HAP-1 (cell line): ENCODE data around the gene PLEKHG4B.
"Not testable (repeated sequence)": the region's sequence is repeated elsewhere in the genome, so short reads cannot be mapped to it uniquely, and the experiment has no call there.

Source experiments
- DNase-seq, 2 experiments: peaks; one replicate each; pipeline ENCODE4 v3.0.0-alpha.2; 2016 to 2020; ENCODE audit warnings: low spot score in 2 of 2
- H3K27me3 ChIP-seq: fragments of 250-450 bp; sonication (Bioruptor Pico); 2 replicates; pipeline ENCODE4 v1.5.1; 2020; ENCODE audit warnings: low read depth, mild to moderate bottlenecking, moderate library complexity
- H3K36me3 ChIP-seq: fragments of 250-450 bp; sonication (Bioruptor Pico); replicated peaks from 2 replicates; pipeline ENCODE4 v1.5.1; 2020; ENCODE audit warnings: mild to moderate bottlenecking
- H3K4me1 ChIP-seq: fragments of 250-450 bp; sonication (Bioruptor Pico); 2 replicates; pipeline ENCODE4 v1.5.1; 2020; ENCODE audit warnings: mild to moderate bottlenecking
- H3K4me3 ChIP-seq: fragments of 250-450 bp; sonication (Bioruptor Pico); 2 replicates; pipeline ENCODE4 v1.5.1; 2020; ENCODE audit warnings: mild to moderate bottlenecking, moderate library complexity
- H3K9me3 ChIP-seq: fragments of 250-450 bp; sonication (Bioruptor Pico); 2 replicates; pipeline ENCODE4 v1.5.1; 2020; ENCODE audit warnings: mild to moderate bottlenecking, moderate library complexity
- in situ Hi-C: fragments of 300-500 bp; cut with MboI; formaldehyde crosslinking; loops from 3 replicates; pipeline ENCODE4 v1.14.3; 2020; ENCODE audit warnings: low sequenced_read_pairs, inconsistent platforms, mixed read lengths

PLEKHG4B gene

GRCh38 chr5:95241-95980 is 3.4 kb downstream of the PLEKHG4B start:
- no peak for DNase-seq
- Histone ChIP-seq H3K4me3 (no peak overlapping the region), H3K36me3 (peaks cover 9% of the 10 kb centered on the region), H3K4me1 (peaks cover 20% of the 10 kb centered on the region), H3K27me3 (no peaks in the 10 kb centered on the region), H3K9me3 (no peaks in the 10 kb centered on the region)
- in situ Hi-C loops = no loop called here

- no peaks in the 10 kb centered on the region for H3K9me3 ChIP-seq
- no peaks in the 10 kb centered on the region for H3K27me3 ChIP-seq
- peaks cover 9% of the 10 kb centered on the region for H3K36me3 ChIP-seq
- in situ Hi-C loops = no loop called here
- peaks cover 11% of the 10 kb centered on the region for H3K4me1 ChIP-seq
- DNase-seq = no peak
- no peak overlapping the region for H3K4me3 ChIP-seq
These were observed 5.2 kb downstream of the PLEKHG4B start for GRCh38 chr5:96976-97660.

GRCh38 chr5:99815-100214 is 7.8 kb downstream of the PLEKHG4B start:
- Histone ChIP-seq H3K4me1 (peaks cover 10% of the 10 kb centered on the region), H3K4me3 (no peak overlapping the region), H3K9me3 (no peaks in the 10 kb centered on the region), H3K36me3 (peaks cover 7% of the 10 kb centered on the region), H3K27me3 (no peaks in the 10 kb centered on the region)
- DNase-seq = peak in 1 of 2 experiments; percentile 83
- in situ Hi-C loops = no loop called here

- H3K4me1 ChIP-seq = peaks cover 25% of the 10 kb centered on the region
- DNase-seq = no peak
These were observed 10.6 kb downstream of the PLEKHG4B start for GRCh38 chr5:102411-103043.

GRCh38 chr5:104106-104505 is 12.1 kb downstream of the PLEKHG4B start:
- in situ Hi-C loops, H3K9me3 ChIP-seq, DNase-seq, H3K4me3 ChIP-seq, H3K27me3 ChIP-seq, H3K36me3 ChIP-seq: not testable (repeated sequence)
- peaks cover 25% of the 10 kb centered on the region for H3K4me1 ChIP-seq

More at GRCh38 chr5:102411-103043, 10.6 kb downstream of the PLEKHG4B start:
- H3K9me3 ChIP-seq = no peaks in the 10 kb centered on the region
- in situ Hi-C loops = no loop called here
- H3K27me3 ChIP-seq = no peaks in the 10 kb centered on the region
- no peak overlapping the region for H3K4me3 ChIP-seq
- no peaks in the 10 kb centered on the region; the same call in 1 of the 2 replicates for H3K36me3 ChIP-seq

GRCh38 chr5:104778-105296 is 12.9 kb downstream of the PLEKHG4B start:
- DNase-seq = no peak
- Histone ChIP-seq H3K4me1 (peaks cover 19% of the 10 kb centered on the region), H3K27me3 (no peaks in the 10 kb centered on the region), H3K36me3 (no peaks in the 10 kb centered on the region; the same call in 1 of the 2 replicates), H3K9me3 (no peaks in the 10 kb centered on the region), H3K4me3 (no peak overlapping the region)
- in situ Hi-C loops = no loop called here

- no peaks in the 10 kb centered on the region for H3K27me3 ChIP-seq
- no peaks in the 10 kb centered on the region; the same call in 1 of the 2 replicates for H3K36me3 ChIP-seq
- H3K9me3 ChIP-seq = no peaks in the 10 kb centered on the region
- H3K4me3 ChIP-seq = no peak overlapping the region
- in situ Hi-C loops = no loop called here
- H3K4me1 ChIP-seq = peaks cover 18% of the 10 kb centered on the region
- DNase-seq = no peak
These were observed 13.6 kb downstream of the PLEKHG4B start for GRCh38 chr5:105504-106070.

- Histone ChIP-seq H3K9me3 (no peaks in the 10 kb centered on the region), H3K27me3 (no peaks in the 10 kb centered on the region), H3K4me3 (no peak overlapping the region), H3K36me3 (no peaks in the 10 kb centered on the region; the same call in 1 of the 2 replicates), H3K4me1 (peaks cover 18% of the 10 kb centered on the region)
- DNase-seq = no peak
- in situ Hi-C loops = no loop called here
These were observed 14.6 kb downstream of the PLEKHG4B start for GRCh38 chr5:106587-106986.

- H3K4me1 ChIP-seq = peaks cover 15% of the 10 kb centered on the region
- no peaks in the 10 kb centered on the region for H3K27me3 ChIP-seq
- H3K9me3 ChIP-seq = no peaks in the 10 kb centered on the region
- no peak for DNase-seq
- no peaks in the 10 kb centered on the region; the same call in 1 of the 2 replicates for H3K36me3 ChIP-seq
- in situ Hi-C loops = no loop called here
- no peak overlapping the region for H3K4me3 ChIP-seq
These were observed 15.6 kb downstream of the PLEKHG4B start for GRCh38 chr5:107526-107925.

- H3K4me1 ChIP-seq = peaks cover 15% of the 10 kb centered on the region
- H3K36me3 ChIP-seq = peaks cover 20% of the 10 kb centered on the region
- H3K4me3 ChIP-seq = no peak overlapping the region
- DNase-seq = no peak
- in situ Hi-C loops = no loop called here
- no peaks in the 10 kb centered on the region for H3K9me3 ChIP-seq
- H3K27me3 ChIP-seq = no peaks in the 10 kb centered on the region
These were observed 17.9 kb downstream of the PLEKHG4B start for GRCh38 chr5:109826-110225.

- peaks cover 25% of the 10 kb centered on the region for H3K36me3 ChIP-seq
- H3K4me1 ChIP-seq = peaks cover 12% of the 10 kb centered on the region
- no peaks in the 10 kb centered on the region for H3K9me3 ChIP-seq
- DNase-seq = no peak
- in situ Hi-C loops = no loop called here
- H3K4me3 ChIP-seq = no peak overlapping the region
- H3K27me3 ChIP-seq = no peaks in the 10 kb centered on the region
These were observed 18.4 kb downstream of the PLEKHG4B start for GRCh38 chr5:110270-110888.

- Histone ChIP-seq H3K27me3 (no peaks in the 10 kb centered on the region), H3K36me3 (peaks cover 33% of the 10 kb centered on the region)
- in situ Hi-C loops = no loop called here
These were observed 19.2 kb downstream of the PLEKHG4B start for GRCh38 chr5:111171-111570.

GRCh38 chr5:119486-120097 is 27.6 kb downstream of the PLEKHG4B start:
- Histone ChIP-seq H3K9me3 (peaks cover 10% of the 10 kb centered on the region), H3K4me3 (no peak overlapping the region), H3K4me1 (no peaks in the 10 kb centered on the region), H3K36me3 (peaks cover 38% of the 10 kb centered on the region), H3K27me3 (no peaks in the 10 kb centered on the region)
- DNase-seq = no peak
- in situ Hi-C loops = no loop called here

More at GRCh38 chr5:111171-111570, 19.2 kb downstream of the PLEKHG4B start:
- Histone ChIP-seq H3K4me3 (no peak overlapping the region), H3K9me3 (no peaks in the 10 kb centered on the region), H3K4me1 (peaks cover 4% of the 10 kb centered on the region)
- DNase-seq = no peak
